ENCODE measurements around the gene IGFALS.

The IGFALS gene

GRCh38 chr16:1779234-1779701 is 14.2 kb downstream of the IGFALS start:
- Histone ChIP-seq H3K27ac (peak overlapping the region in 3 of 21 experiments; percentile 6 to 21 (median 13)), H3K4me3 (no peak overlapping the region)

GRCh38 chr16:1778200-1779179 is 15.0 kb downstream of the IGFALS start:
- Histone ChIP-seq H3K4me3 (no peak overlapping the region), H3K27ac (peak overlapping the region in 3 of 21 experiments; percentile 3 to 21 (median 19))

- peak overlapping the region in 1 of 21 experiments; percentile 5 for H3K27ac ChIP-seq
Observed at GRCh38 chr16:1777375-1778199, 15.9 kb downstream of the IGFALS start.

GRCh38 chr16:1776991-1777374 is 16.5 kb downstream of the IGFALS start:
- Histone ChIP-seq H3K4me3 (no peak overlapping the region), H3K27ac (no peak overlapping the region)

More at GRCh38 chr16:1777375-1778199, 15.9 kb downstream of the IGFALS start:
- H3K4me3 ChIP-seq = no peak overlapping the region

- Histone ChIP-seq H3K4me3 (no peak overlapping the region), H3K27ac (no peak overlapping the region)
Observed at GRCh38 chr16:1776672-1776955, 16.9 kb downstream of the IGFALS start.

- Histone ChIP-seq H3K4me3 (no peak overlapping the region), H3K27ac (no peak overlapping the region)
Observed at GRCh38 chr16:1775846-1776671, 17.4 kb downstream of the IGFALS start.

- peak overlapping the region in 1 of 21 experiments; percentile 94 for H3K27ac ChIP-seq
Observed at GRCh38 chr16:1775006-1775845, 18.3 kb downstream of the IGFALS start.

GRCh38 chr16:1774448-1774780 is 19.1 kb downstream of the IGFALS start:
- Histone ChIP-seq H3K27ac (peak overlapping the region in 16 of 21 experiments; percentile 87 to 99 (median 95)), H3K4me3 (peak overlapping the region in 5 of 7 experiments; percentile 81 to 98 (median 91))

More at GRCh38 chr16:1775006-1775845, 18.3 kb downstream of the IGFALS start:
- H3K4me3 ChIP-seq = no peak overlapping the region

- H3K4me3 ChIP-seq = peak overlapping the region; percentile 68 to 98 (median 86)
- H3K27ac ChIP-seq = peak overlapping the region in 20 of 21 experiments; percentile 85 to 99 (median 94)
Observed at GRCh38 chr16:1773703-1774447, 19.6 kb downstream of the IGFALS start.

GRCh38 chr16:1772908-1773702 is 20.4 kb downstream of the IGFALS start, which contains the start of gene MRPS34:
Gene MRPS34, minus strand, starts transcription at chr16:1773134. Its CDS starts 15 bp downstream, at chr16:1773119.
- peak within 1 kb of the TSS; percentile 85 to 99 (median 94) for H3K27ac ChIP-seq
- peak within 1 kb of the TSS; percentile 68 to 98 (median 86) for H3K4me3 ChIP-seq

- H3K27ac ChIP-seq = peak within 1 kb of the TSS; percentile 85 to 99 (median 94)
Observed at GRCh38 chr16:1772362-1772907, 21.1 kb downstream of the IGFALS start, which contains the start of gene EME2. Gene EME2, plus strand, starts transcription at chr16:1772810. Its CDS starts 418 bp downstream, at chr16:1773228.

GRCh38 chr16:1771864-1772361 is 21.6 kb downstream of the IGFALS start:
- Histone ChIP-seq H3K27ac (peak overlapping the region in 20 of 21 experiments; percentile 85 to 99 (median 94)), H3K4me3 (peak overlapping the region; percentile 68 to 98 (median 86))

More at GRCh38 chr16:1772362-1772907, 21.1 kb downstream of the IGFALS start, which contains the start of gene EME2:
- peak within 1 kb of the TSS; percentile 68 to 98 (median 86) for H3K4me3 ChIP-seq

GRCh38 chr16:1771188-1771863 is 22.2 kb downstream of the IGFALS start, which contains the start of gene NME3:
Gene NME3, minus strand, starts transcription at chr16:1771543. Its CDS starts 9 bp downstream, at chr16:1771534.
- peak within 1 kb of the TSS; percentile 64 to 99 (median 94) for H3K27ac ChIP-seq
- H3K4me3 ChIP-seq = peak within 1 kb of the TSS; percentile 68 to 98 (median 86)

GRCh38 chr16:1770328-1771187 is 22.9 kb downstream of the IGFALS start:
- H3K4me3 ChIP-seq = peak overlapping the region; percentile 68 to 98 (median 86)
- H3K27ac ChIP-seq = peak overlapping the region; percentile 64 to 99 (median 94)
